OCI-LY3 (cell line): Measurements from ENCODE around the gene SPATC1L.

Experiments used
- H2AFZ ChIP-seq: fragments of 200-600, 300-600 bp; shearing (Covaris generic); 2 replicates; pipeline ENCODE4 v1.6.0; 2014; ENCODE audit warnings: antibody characterized with exemption, low read depth, low read length
- H3K27ac ChIP-seq: fragments of 200-600, 300-600 bp; sonication (generic); 2 replicates; pipeline ENCODE4 v1.5.1; 2014; ENCODE audit warnings: mild to moderate bottlenecking, low read length, moderate library complexity, mixed read lengths
- H3K27me3 ChIP-seq: fragments of 200-600, 300-600 bp; sonication (generic); 2 replicates; pipeline ENCODE4 v1.6.1; 2014; ENCODE audit warnings: low read depth, low read length, mixed read lengths
- H3K36me3 ChIP-seq: fragments of 200-600, 300-600 bp; sonication (generic); replicated peaks from 2 replicates; pipeline ENCODE3; 2014; ENCODE audit warnings: low read depth, low read length, mixed read lengths
- H3K4me1 ChIP-seq: fragments of 300-600, 200-600 bp; sonication (generic); 2 replicates; pipeline ENCODE4 v1.6.1; 2014; ENCODE audit warnings: low read length, mixed read lengths
- H3K4me2 ChIP-seq: fragments of 200-600, 300-600 bp; sonication (generic); 2 replicates; pipeline ENCODE4 v1.6.1; 2014; ENCODE audit warnings: low read length, mixed read lengths
- H3K4me3 ChIP-seq: fragments of 300-600, 200-600 bp; sonication (generic); 2 replicates; pipeline ENCODE4 v1.5.1; 2014; ENCODE audit warnings: antibody characterized with exemption, mild to moderate bottlenecking, low read length, moderate library complexity
- H3K79me2 ChIP-seq: fragments of 300-600, 200-600 bp; shearing (Covaris generic); 2 replicates; pipeline ENCODE4 v1.6.1; 2014; ENCODE audit warnings: mild to moderate bottlenecking, low read length, mixed read lengths
- H3K9ac ChIP-seq: fragments of 300-600, 200-600 bp; shearing (Covaris generic); 2 replicates; pipeline ENCODE4 v1.6.0; 2014; ENCODE audit warnings: mild to moderate bottlenecking, low read length, moderate library complexity
- H3K9me3 ChIP-seq: fragments of 200-600, 300-600 bp; shearing (Covaris generic); 2 replicates; pipeline ENCODE4 v1.6.1; 2014; ENCODE audit warnings: low read length, mixed read lengths; ENCODE audit not compliant: insufficient read depth
- H4K20me1 ChIP-seq: fragments of 200-600, 300-600 bp; sonication (generic); 2 replicates; pipeline ENCODE4 v1.6.1; 2016; ENCODE audit warnings: low read length, mixed read lengths; ENCODE audit not compliant: insufficient read depth
- EZH2phosphoT487 ChIP-seq: fragments of 200-600 bp; shearing (Covaris generic); IDR thresholded peaks from 2 replicates; pipeline ENCODE4 v1.6.1; 2018; ENCODE audit warnings: antibody characterized with exemption, mixed run types, low read depth
- TF ChIP-seq, protein P1 (sequence below): fragments of 200-600, 300-600 bp; sonication (generic); IDR thresholded peaks from 2 replicates; pipeline ENCODE4 v1.5.1; 2014; ENCODE audit warnings: antibody characterized with exemption, low read length, low read depth

Gene SPATC1L

DNA sequence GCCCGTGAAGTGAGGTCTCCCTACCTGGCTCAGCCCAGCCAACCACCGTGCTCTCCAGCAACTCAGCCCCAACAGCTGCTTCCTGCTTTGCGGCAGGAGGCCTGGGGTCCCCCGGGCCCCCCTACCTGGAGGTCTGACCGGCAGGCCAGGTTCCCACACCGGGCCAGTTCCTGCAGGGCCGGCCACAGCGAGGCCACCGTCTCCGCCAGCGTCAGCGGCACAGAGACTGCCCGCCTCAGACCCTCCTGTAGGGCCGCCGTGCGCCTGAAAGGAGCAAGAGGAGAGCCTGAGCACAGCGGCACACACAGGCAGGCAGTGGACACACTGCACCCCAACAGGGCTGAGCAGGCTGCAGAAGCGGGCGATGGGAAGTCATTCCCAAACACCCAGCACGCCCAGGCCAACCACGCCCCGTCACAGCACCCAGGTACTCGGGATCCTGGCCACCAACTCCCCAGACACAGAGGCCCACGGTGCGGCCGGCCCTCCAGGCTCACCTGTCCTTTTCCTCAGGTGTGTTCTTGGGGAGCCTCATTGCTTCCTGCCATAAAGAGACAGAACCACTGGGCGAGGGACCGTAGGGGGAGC is 45.8 kb downstream of the SPATC1L start:
- Histone ChIP-seq H3K36me3 (no peaks in the 10 kb centered on the region), H4K20me1 (no peaks in the 10 kb centered on the region), H3K27me3 (no peaks in the 10 kb centered on the region), H3K79me2 (no peaks in the 10 kb centered on the region), H2AFZ (no peak overlapping the region), H3K9me3 (no peaks in the 10 kb centered on the region), H3K4me1 (no peaks in the 10 kb centered on the region), H3K4me3 (no peak overlapping the region), H3K4me2 (no peak overlapping the region), H3K9ac (no peak overlapping the region), H3K27ac (no peak overlapping the region)
- TF ChIP-seq, protein P1, sequence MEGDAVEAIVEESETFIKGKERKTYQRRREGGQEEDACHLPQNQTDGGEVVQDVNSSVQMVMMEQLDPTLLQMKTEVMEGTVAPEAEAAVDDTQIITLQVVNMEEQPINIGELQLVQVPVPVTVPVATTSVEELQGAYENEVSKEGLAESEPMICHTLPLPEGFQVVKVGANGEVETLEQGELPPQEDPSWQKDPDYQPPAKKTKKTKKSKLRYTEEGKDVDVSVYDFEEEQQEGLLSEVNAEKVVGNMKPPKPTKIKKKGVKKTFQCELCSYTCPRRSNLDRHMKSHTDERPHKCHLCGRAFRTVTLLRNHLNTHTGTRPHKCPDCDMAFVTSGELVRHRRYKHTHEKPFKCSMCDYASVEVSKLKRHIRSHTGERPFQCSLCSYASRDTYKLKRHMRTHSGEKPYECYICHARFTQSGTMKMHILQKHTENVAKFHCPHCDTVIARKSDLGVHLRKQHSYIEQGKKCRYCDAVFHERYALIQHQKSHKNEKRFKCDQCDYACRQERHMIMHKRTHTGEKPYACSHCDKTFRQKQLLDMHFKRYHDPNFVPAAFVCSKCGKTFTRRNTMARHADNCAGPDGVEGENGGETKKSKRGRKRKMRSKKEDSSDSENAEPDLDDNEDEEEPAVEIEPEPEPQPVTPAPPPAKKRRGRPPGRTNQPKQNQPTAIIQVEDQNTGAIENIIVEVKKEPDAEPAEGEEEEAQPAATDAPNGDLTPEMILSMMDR = no peak
- TF ChIP-seq EZH2phosphoT487 = no peak

DNA sequence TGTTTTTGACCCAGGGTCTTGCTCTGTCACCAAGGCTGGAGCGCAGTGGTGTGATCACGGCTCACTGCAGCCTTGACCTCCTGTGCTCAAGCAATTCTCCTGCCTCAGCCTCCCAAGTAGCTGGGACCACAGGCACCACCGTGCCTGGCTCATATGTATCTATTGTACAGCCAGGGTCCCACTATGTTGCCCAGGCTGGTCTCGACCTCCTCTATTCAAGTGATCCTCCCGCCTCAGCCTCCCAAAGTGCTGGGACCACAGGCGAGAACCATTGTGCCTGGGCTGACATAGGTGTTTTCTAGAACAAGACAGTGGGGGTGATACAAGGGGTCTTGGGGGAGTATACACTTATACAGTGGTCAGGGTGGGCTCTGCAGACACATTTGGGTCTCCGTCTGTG is 46.4 kb downstream of the SPATC1L start:
- Histone ChIP-seq H3K9me3 (no peaks in the 10 kb centered on the region), H3K27me3 (no peaks in the 10 kb centered on the region), H3K27ac (no peak overlapping the region), H3K4me3 (no peak overlapping the region), H4K20me1 (no peaks in the 10 kb centered on the region), H3K9ac (no peak overlapping the region), H3K79me2 (no peaks in the 10 kb centered on the region), H3K36me3 (no peaks in the 10 kb centered on the region), H2AFZ (no peak overlapping the region), H3K4me1 (no peaks in the 10 kb centered on the region), H3K4me2 (no peak overlapping the region)
- TF ChIP-seq, protein P1 = no peak
- no peak for TF ChIP-seq EZH2phosphoT487

DNA sequence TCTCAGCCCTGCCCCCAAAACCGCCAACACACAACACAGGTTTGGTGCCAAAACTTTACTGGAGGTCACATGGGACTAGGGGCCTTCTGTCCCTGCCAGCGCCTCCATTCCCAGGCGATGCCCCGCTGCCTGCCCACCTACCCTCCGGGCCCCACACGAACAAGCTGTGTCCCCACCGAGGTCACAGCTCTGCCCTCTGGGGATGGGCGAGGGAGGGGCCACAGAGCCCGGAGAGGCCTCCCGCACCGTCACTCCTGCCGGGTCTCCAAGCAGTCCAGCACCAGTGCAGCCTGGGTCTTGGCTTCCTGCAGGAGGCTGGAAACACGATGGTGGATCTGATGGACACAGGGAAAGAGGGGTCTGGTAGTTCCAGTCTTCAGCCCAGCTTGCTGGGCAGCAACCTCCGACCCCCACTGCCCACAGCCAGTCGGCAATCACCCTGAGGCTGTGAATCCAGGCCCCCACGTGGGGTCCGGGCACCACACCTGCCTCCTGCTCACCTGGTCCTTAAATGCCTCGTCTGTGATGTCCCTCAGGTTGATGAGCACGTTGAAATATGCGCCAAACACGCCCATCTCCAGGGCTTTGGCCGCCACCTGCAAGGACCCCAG is 47.4 kb downstream of the SPATC1L start:
- no peaks in the 10 kb centered on the region for H3K4me1 ChIP-seq
- H3K9ac ChIP-seq = no peak overlapping the region

DNA sequence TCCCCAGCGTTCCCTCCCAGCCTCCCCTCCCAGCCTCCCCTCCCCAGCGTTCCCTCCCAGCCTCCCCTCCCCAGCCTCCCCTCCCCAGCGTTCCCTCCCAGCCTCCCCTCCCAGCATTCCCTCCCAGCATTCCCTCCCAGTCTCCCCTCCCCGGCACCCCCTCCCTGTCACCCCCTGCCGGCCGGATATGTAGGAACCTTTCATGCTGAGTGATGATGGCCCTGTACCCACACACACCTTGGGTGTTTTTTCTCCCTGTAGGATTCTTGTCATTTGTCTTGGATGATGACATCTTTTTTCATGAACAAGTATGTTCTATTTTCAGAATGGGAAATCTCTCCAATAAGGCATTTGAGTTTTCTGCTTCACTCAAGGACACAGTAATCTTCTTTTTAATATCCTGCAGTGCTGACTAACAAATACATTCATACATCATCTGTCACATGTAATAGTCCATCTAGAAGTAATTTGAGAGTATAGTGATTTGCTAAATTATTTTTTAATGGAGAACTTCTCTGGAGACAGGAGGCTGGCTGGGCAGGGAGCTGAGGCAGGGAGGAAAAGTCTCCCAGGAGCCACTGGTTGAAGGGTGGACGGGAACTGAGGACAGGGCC is 48.4 kb downstream of the SPATC1L start:
- Histone ChIP-seq H3K27ac (no peak overlapping the region), H4K20me1 (no peaks in the 10 kb centered on the region), H3K27me3 (no peaks in the 10 kb centered on the region), H3K79me2 (no peaks in the 10 kb centered on the region), H3K4me3 (no peak overlapping the region), H3K4me2 (no peak overlapping the region), H3K9me3 (no peaks in the 10 kb centered on the region), H3K36me3 (no peaks in the 10 kb centered on the region), H3K4me1 (no peaks in the 10 kb centered on the region), H3K9ac (no peak overlapping the region), H2AFZ (no peak overlapping the region)
- TF ChIP-seq, protein P1 = no peak
- TF ChIP-seq EZH2phosphoT487 = no peak

More for the DNA sequence above, 47.4 kb downstream of the SPATC1L start:
- no peak for TF ChIP-seq EZH2phosphoT487
- TF ChIP-seq, protein P1 = no peak
- no peak overlapping the region for H3K4me2 ChIP-seq
- H3K79me2 ChIP-seq = no peaks in the 10 kb centered on the region
- no peak overlapping the region for H2AFZ ChIP-seq
- H3K27ac ChIP-seq = no peak overlapping the region
- H3K27me3 ChIP-seq = no peaks in the 10 kb centered on the region
- no peak overlapping the region for H3K4me3 ChIP-seq
- no peaks in the 10 kb centered on the region for H3K9me3 ChIP-seq
- no peaks in the 10 kb centered on the region for H4K20me1 ChIP-seq
- no peaks in the 10 kb centered on the region for H3K36me3 ChIP-seq
